HCT116 (cell line): ENCODE measurements around the gene GTF2H1. TPM values are rescaled to one million over a fixed set of nuclear protein-coding genes. Genes with fewer than 3 reads are reported as not detected.

ENCODE experiments used
- ATAC-seq: fragments of 200-7000 bp; cut with Tn5 transposase; 2 replicates; pipeline ENCODE4 v1.9.1; 2020; ENCODE audit warnings: mild to moderate bottlenecking, moderate library complexity
- BruUV-seq: library from RNA; stranded (reverse); fragments of 400-500 nt; replicated peaks from 2 replicates; lab custom pipeline; 2021; lab: Mats Ljungman, UMichigan
- CTCF ChIA-PET: fragments of 300-600 bp; sonication (Branson Sonifier 250); formaldehyde crosslinking; loops from one replicate; lab custom pipeline; 2021; ENCODE audit warnings: antibody characterized with exemption; lab: Charles Lee
- POLR2A ChIA-PET: fragments of 300-600, 350-600 bp; sonication (Branson Sonifier 250); formaldehyde crosslinking; loops from one replicate; lab custom pipeline; 2021; ENCODE audit warnings: antibody characterized with exemption; lab: Charles Lee
- RAD21 ChIA-PET, 2 experiments: fragments of 300-600 bp; sonication (Branson Sonifier 250); formaldehyde crosslinking; loops; one replicate each; lab custom pipeline; 2023; ENCODE audit warnings: low total read pairs in 2 of 2; ENCODE audit not compliant: uncharacterized antibody in 2 of 2, unreplicated experiment in 2 of 2, low non-redundant PET in 1 of 2; lab: Charles Lee
- DNase-seq: peaks from one replicate; pipeline ENCODE4 v3.0.0-alpha.2; 2010; ENCODE audit warnings: low read depth, low spot score
- H2AFZ ChIP-seq: fragments of 200-600 bp; shearing (Covaris generic), sonication (generic); 2 replicates; pipeline ENCODE4 v1.6.1; 2017; ENCODE audit warnings: low read depth, mixed run types, mixed read lengths, antibody characterized with exemption, low read length; ENCODE audit not compliant: poor library complexity, severe bottlenecking
- H3K27ac ChIP-seq: 2 replicates; pipeline ENCODE4 v1.5.1; 2012; ENCODE audit warnings: low read depth, low read length
- H3K27me3 ChIP-seq: fragments of 200-600 bp; sonication (generic); 2 replicates; pipeline ENCODE4 v1.6.1; 2016; ENCODE audit warnings: mixed run types, low read length, mixed read lengths; ENCODE audit not compliant: insufficient read depth
- H3K36me3 ChIP-seq, 2 experiments: fragments of 200-500 bp in 1 of 2; fragments of 200-600 bp in 1 of 2; sonication (Bioruptor generic) in 1 of 2; sonication (generic) in 1 of 2; 2 replicates each; pipeline versions ENCODE4 v1.5.1 to v1.6.1; 2014 to 2016; ENCODE audit warnings: low read length in 2 of 2, inconsistent platforms in 1 of 2, mixed read lengths in 1 of 2, mixed run types in 1 of 2; ENCODE audit not compliant: insufficient read depth in 2 of 2, control insufficient read depth in 1 of 2
- H3K4me1 ChIP-seq, 2 experiments: fragments of 200-600 bp in 1 of 2; sonication (generic) in 1 of 2; 2 replicates each; pipeline versions ENCODE4 v1.5.1 to v1.6.1; 2012 to 2017; ENCODE audit warnings: low read length in 2 of 2, inconsistent platforms in 1 of 2, mild to moderate bottlenecking in 1 of 2, mixed read lengths in 1 of 2, mixed run types in 1 of 2, moderate library complexity in 1 of 2; ENCODE audit not compliant: insufficient read depth in 2 of 2, control insufficient read depth in 1 of 2
- H3K4me2 ChIP-seq: fragments of 200-600 bp; sonication (generic); 2 replicates; pipeline ENCODE4 v1.6.1; 2017; ENCODE audit warnings: mixed run types, low read length, mixed read lengths
- H3K4me3 ChIP-seq, 2 experiments: fragments of 200-600 bp in 1 of 2; sonication (generic) in 1 of 2; replicated peaks in 1 of 2; 2 replicates each; pipeline ENCODE4 v1.5.1; 2011 to 2016; ENCODE audit warnings: low read length in 2 of 2, control low read depth in 1 of 2, low read depth in 1 of 2, mild to moderate bottlenecking in 1 of 2, mixed read lengths in 1 of 2, mixed run types in 1 of 2
- H3K79me2 ChIP-seq: fragments of 200-600 bp; sonication (generic); 2 replicates; pipeline ENCODE4 v1.6.1; 2017; ENCODE audit warnings: mild to moderate bottlenecking, mixed run types, low read length, moderate library complexity, mixed read lengths; ENCODE audit not compliant: insufficient read depth
- H3K9ac ChIP-seq: fragments of 200-600 bp; sonication (generic); 2 replicates; pipeline ENCODE4 v1.6.1; 2016; ENCODE audit warnings: low read length, mixed read lengths
- H3K9me2 ChIP-seq: fragments of 200-600 bp; sonication (generic), shearing (Covaris generic); 2 replicates; pipeline ENCODE4 v1.6.1; 2017; ENCODE audit warnings: mixed run types, mild to moderate bottlenecking, moderate library complexity; ENCODE audit not compliant: insufficient read depth
- H3K9me3 ChIP-seq, 2 experiments: fragments of 200-500 bp in 1 of 2; fragments of 200-600 bp in 1 of 2; sonication (Bioruptor generic) in 1 of 2; sonication (generic) in 1 of 2; 2 replicates each; pipeline ENCODE4 v1.6.1; 2014 to 2017; ENCODE audit warnings: low read length in 2 of 2, mixed read lengths in 2 of 2, inconsistent platforms in 1 of 2, low read depth in 1 of 2, mild to moderate bottlenecking in 1 of 2, mixed run types in 1 of 2, moderate library complexity in 1 of 2; ENCODE audit not compliant: control insufficient read depth in 1 of 2, insufficient read depth in 1 of 2
- H4K20me1 ChIP-seq: fragments of 200-600 bp; sonication (generic), shearing (Covaris generic); 2 replicates; pipeline ENCODE4 v1.6.1; 2017; ENCODE audit warnings: mixed run types, mild to moderate bottlenecking, moderate library complexity; ENCODE audit not compliant: insufficient read depth
- CBX3 ChIP-seq: IDR thresholded peaks from 2 replicates; pipeline ENCODE4 v1.6.1; 2012; ENCODE audit warnings: low read depth
- CEBPB ChIP-seq: IDR thresholded peaks from 2 replicates; pipeline ENCODE4 v1.6.1; 2012; ENCODE audit warnings: low read depth
- ELF1 ChIP-seq: IDR thresholded peaks from 2 replicates; pipeline ENCODE4 v1.6.1; 2012; ENCODE audit warnings: low read depth, borderline replicate concordance
- EZH2phosphoT487 ChIP-seq: fragments of 200-600 bp; IDR thresholded peaks from 2 replicates; pipeline ENCODE4 v1.6.1; 2018; ENCODE audit warnings: antibody characterized with exemption, borderline replicate concordance
- FOSL1 ChIP-seq: IDR thresholded peaks from 2 replicates; pipeline ENCODE4 v1.6.1; 2012; ENCODE audit warnings: low read depth
- JUND ChIP-seq: IDR thresholded peaks from 2 replicates; pipeline ENCODE4 v1.6.1; 2012
- POLR2A ChIP-seq: IDR thresholded peaks from 2 replicates; pipeline ENCODE4 v1.7.0; 2011; ENCODE audit warnings: borderline replicate concordance; ENCODE audit not compliant: insufficient read depth, insufficient read length; ENCODE audit errors: extremely low read depth
- SRF ChIP-seq: IDR thresholded peaks from 2 replicates; pipeline ENCODE4 v1.6.1; 2012; ENCODE audit warnings: low read depth
- ZFX ChIP-seq: fragments of 450-650 bp; IDR thresholded peaks from 2 replicates; pipeline ENCODE4 v1.6.1; 2017
- intact Hi-C: fragments of 100-400 bp; cut with micrococcal nuclease; formaldehyde crosslinking; loops from 2 replicates; pipeline ENCODE4 v1.10.0; 2022
- total RNA-seq: library from RNA; stranded (reverse); gene quantifications from one replicate; pipeline ENCODE4 v1.2.1, GENCODE V29; 2021; ENCODE audit not compliant: unreplicated experiment
- TF ChIP-seq, protein P1 (sequence below): IDR thresholded peaks from 2 replicates; pipeline ENCODE4 v1.6.1; 2012
- TF ChIP-seq, protein P2 (sequence below), 3 experiments: fragments of 200-600 bp in 1 of 3; sonication (generic) in 1 of 3; IDR thresholded peaks in 2 of 3; conservative IDR thresholded peaks in 1 of 3; 2 replicates each; pipeline ENCODE4 v1.5.1; 2012 to 2017; ENCODE audit warnings: low read depth in 2 of 3, low read length in 2 of 3, antibody characterized with exemption in 1 of 3, borderline replicate concordance in 1 of 3, control low read depth in 1 of 3, mild to moderate bottlenecking in 1 of 3, mixed read lengths in 1 of 3, mixed run types in 1 of 3, moderate library complexity in 1 of 3; ENCODE audit not compliant: insufficient read depth in 1 of 3

GTF2H1 gene
- total RNA-seq, 1 experiment from 2014 or later = 37.3 TPM

DNA sequence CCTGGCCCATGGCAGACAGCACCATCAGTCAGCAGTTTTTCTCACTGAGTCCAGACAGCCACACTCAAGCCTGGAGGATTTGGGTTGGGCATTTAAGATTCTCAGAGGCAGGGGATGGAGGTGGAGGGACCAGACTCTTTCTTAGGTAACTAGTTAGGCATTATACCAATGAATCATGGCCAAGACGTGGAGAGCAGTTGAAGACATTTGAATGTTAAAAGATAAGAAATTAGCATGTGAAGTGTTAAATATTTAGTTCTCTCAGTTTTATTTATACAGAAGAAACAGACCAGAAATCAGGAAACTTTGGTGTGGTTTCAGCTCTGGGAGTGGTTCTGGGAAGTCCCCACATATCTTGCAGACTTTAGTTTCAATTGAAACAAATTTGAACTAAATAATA lies 9.9 kb downstream of the GTF2H1 start:
- Histone ChIP-seq H3K79me2 (peaks cover 68% of the 10 kb centered on the region), H4K20me1 (no peaks in the 10 kb centered on the region), H3K4me1 (peaks cover 0 to 7% of the 10 kb centered on the region in 2 experiments; a peak in 1 of 4 replicates), H3K27me3 (no peaks in the 10 kb centered on the region), H3K4me3 (no peak overlapping the region), H3K4me2 (no peak overlapping the region), H3K9me3 (no peaks in the 10 kb centered on the region), H2AFZ (no peak overlapping the region), H3K9me2 (no peaks in the 10 kb centered on the region), H3K27ac (no peak overlapping the region), H3K9ac (no peak overlapping the region), H3K36me3 (peaks cover 30 to 37% of the 10 kb centered on the region in 2 experiments)
- ChIA-PET CTCF (no interaction called here), POLR2A (no interaction called here), RAD21 (no interaction called here)
- no TSS peak for BruUV-seq
- no peak for TF ChIP-seq ZFX
- no peak for TF ChIP-seq CBX3
- ATAC-seq (no peak), DNase-seq (no peak)
- intact Hi-C loops = no loop called here

GRCh38 chr11:18332891-18333290 lies 10.5 kb downstream of the GTF2H1 start:
- Histone ChIP-seq H3K9me3 (no peaks in the 10 kb centered on the region), H3K4me1 (peaks cover 0 to 7% of the 10 kb centered on the region in 2 experiments; a peak in 1 of 4 replicates), H3K36me3 (peaks cover 34 to 42% of the 10 kb centered on the region in 2 experiments), H3K27me3 (no peaks in the 10 kb centered on the region), H2AFZ (no peak overlapping the region), H3K27ac (no peak overlapping the region), H3K4me2 (no peak overlapping the region), H3K9ac (no peak overlapping the region), H3K79me2 (peaks cover 62% of the 10 kb centered on the region), H3K4me3 (no peak overlapping the region), H3K9me2 (no peaks in the 10 kb centered on the region), H4K20me1 (0 out of 2 replicates have a peak, but pooled peaks cover 2% of the 10 kb centered on the region)
- DNase-seq = no peak
- no TSS peak for BruUV-seq
- ChIA-PET RAD21 (no interaction called here), POLR2A (no interaction called here), CTCF (no interaction called here)
- ATAC-seq = no peak
- intact Hi-C loops = no loop called here
- no peak for TF ChIP-seq EZH2phosphoT487
- TF ChIP-seq, protein P1, sequence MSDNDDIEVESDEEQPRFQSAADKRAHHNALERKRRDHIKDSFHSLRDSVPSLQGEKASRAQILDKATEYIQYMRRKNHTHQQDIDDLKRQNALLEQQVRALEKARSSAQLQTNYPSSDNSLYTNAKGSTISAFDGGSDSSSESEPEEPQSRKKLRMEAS = no peak
- no peak for TF ChIP-seq POLR2A
- TF ChIP-seq SRF = no peak
- no peak for TF ChIP-seq FOSL1
- TF ChIP-seq, protein P2, sequence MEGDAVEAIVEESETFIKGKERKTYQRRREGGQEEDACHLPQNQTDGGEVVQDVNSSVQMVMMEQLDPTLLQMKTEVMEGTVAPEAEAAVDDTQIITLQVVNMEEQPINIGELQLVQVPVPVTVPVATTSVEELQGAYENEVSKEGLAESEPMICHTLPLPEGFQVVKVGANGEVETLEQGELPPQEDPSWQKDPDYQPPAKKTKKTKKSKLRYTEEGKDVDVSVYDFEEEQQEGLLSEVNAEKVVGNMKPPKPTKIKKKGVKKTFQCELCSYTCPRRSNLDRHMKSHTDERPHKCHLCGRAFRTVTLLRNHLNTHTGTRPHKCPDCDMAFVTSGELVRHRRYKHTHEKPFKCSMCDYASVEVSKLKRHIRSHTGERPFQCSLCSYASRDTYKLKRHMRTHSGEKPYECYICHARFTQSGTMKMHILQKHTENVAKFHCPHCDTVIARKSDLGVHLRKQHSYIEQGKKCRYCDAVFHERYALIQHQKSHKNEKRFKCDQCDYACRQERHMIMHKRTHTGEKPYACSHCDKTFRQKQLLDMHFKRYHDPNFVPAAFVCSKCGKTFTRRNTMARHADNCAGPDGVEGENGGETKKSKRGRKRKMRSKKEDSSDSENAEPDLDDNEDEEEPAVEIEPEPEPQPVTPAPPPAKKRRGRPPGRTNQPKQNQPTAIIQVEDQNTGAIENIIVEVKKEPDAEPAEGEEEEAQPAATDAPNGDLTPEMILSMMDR (IDR thresholded peaks at IDR 0.05 in 2 of 3, conservative IDR thresholded peaks at IDR 0.05 in 1 of 3; ENCODE audit: borderline replicate concordance in 1 of 3, insufficient read depth in 1 of 3, low read depth in 2 of 3, low read length in 2 of 3) = no peak
- TF ChIP-seq JUND = no peak
- no peak for TF ChIP-seq ELF1
- TF ChIP-seq CEBPB = no peak
- no peak for TF ChIP-seq CBX3
